ENCODE data around the gene METRN.

METRN gene

DNA sequence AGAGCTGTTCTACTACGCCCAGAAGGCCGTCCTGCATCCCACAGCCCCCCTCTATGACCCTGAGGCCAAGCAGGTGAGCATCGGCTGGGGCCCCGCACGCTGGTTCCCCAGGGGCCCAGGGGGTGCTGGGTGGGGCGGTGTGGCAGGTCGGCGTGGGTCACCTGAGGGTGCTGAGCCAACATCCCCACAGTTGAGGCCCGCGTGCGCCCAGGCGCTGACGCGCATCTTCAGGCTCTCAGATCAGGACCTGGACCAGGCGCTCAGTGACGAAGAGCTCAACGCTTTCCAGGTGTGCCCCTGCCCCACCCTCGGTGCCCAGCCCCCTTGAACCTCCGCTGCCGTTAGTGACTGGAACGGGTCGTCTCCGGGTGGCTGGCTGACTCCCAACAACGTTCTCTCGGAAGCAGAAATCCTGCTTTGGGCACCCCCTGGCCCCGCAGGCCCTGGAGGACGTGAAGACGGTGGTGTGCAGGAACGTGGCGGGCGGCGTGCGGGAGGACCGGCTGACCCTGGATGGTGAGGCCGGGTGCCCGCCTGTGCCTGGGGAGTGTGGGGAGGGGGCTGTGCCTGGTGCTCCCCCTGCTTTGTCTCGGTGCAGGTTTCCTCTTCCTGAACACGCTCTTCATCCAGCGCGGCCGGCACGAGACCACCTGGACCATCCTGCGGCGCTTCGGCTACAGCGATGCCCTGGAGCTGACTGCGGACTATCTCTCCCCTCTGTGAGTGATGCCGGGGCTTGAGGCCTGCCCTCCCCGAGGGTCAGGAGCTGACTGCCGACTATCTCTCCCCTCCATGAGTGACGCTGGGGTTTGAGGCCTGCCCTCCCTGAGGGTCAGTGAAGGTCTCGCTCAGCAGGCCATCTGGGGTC lies 44.2 kb upstream of the METRN start:
- H3K4me3 ChIP-seq (ENCODE audit: low read depth, low read length): no peak overlapping the region
- TF ChIP-seq, protein P1, sequence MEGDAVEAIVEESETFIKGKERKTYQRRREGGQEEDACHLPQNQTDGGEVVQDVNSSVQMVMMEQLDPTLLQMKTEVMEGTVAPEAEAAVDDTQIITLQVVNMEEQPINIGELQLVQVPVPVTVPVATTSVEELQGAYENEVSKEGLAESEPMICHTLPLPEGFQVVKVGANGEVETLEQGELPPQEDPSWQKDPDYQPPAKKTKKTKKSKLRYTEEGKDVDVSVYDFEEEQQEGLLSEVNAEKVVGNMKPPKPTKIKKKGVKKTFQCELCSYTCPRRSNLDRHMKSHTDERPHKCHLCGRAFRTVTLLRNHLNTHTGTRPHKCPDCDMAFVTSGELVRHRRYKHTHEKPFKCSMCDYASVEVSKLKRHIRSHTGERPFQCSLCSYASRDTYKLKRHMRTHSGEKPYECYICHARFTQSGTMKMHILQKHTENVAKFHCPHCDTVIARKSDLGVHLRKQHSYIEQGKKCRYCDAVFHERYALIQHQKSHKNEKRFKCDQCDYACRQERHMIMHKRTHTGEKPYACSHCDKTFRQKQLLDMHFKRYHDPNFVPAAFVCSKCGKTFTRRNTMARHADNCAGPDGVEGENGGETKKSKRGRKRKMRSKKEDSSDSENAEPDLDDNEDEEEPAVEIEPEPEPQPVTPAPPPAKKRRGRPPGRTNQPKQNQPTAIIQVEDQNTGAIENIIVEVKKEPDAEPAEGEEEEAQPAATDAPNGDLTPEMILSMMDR (IDR thresholded peaks at IDR 0.05; ENCODE audit: insufficient read depth, low read depth, low read length, missing control alignments): no peak
- no peak for DNase-seq (ENCODE audit: low read depth)

DNA sequence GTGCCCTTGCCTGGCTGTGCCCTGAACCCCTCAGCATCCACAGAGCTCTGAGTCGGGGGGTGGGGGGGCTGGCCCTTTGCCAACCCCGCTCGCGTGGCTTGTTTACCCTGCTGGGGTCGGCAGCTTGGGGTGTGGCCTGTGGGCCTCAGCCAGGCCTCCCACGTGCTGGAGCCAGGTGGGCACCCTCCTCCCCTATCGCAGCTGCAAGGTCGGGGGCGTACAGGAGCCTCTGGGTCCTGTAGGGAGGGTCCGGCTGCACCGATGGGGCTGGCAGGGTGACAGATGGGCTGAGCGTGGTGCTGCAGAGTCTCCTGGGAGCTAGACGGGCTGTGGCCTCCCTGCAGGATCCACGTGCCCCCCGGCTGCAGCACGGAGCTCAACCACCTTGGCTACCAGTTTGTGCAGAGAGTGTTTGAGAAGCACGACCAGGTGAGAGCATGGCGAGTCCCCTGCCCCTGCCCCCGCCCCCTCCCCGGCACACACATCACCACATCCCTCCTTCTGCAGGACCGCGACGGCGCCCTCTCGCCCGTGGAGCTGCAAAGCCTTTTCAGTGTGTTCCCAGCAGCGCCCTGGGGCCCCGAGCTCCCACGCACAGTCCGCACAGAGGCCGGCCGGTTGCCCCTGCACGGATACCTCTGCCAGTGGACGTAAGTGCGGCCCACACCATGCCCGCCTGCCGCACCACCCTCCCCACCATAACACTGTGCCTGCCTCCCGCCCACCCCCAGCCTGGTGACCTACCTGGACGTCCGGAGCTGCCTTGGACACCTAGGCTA lies 43.4 kb upstream of the METRN start:
- H3K4me3 ChIP-seq (ENCODE audit: low read depth, low read length): no peak overlapping the region
- DNase-seq (ENCODE audit: low read depth): no peak
- TF ChIP-seq, protein P1 (IDR thresholded peaks at IDR 0.05; ENCODE audit: insufficient read depth, low read depth, low read length, missing control alignments): no peak

DNA sequence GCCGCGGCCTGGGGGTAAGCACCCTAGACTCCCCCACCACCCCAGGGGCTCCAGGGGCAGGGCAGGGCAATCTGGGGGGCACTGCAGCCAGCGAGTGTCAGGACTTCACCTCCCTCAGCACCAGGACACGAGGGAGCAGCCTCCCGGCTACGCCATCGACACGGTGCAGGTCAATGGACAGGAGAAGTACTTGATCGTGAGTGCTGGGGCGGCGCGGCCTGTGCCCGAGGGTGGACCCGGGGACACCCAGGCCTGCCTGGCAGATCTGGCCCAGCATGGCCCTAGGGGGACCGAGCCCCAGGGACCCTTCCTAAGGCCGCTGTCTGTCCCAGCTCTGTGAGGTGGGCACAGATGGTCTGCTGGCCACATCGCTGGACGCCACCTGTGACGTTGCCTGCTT lies 42.5 kb upstream of the METRN start:
- H3K4me3 ChIP-seq (ENCODE audit: low read depth, low read length): no peak overlapping the region
- TF ChIP-seq, protein P1 (IDR thresholded peaks at IDR 0.05; ENCODE audit: insufficient read depth, low read depth, low read length, missing control alignments): no peak
- no peak for DNase-seq (ENCODE audit: low read depth)

DNA sequence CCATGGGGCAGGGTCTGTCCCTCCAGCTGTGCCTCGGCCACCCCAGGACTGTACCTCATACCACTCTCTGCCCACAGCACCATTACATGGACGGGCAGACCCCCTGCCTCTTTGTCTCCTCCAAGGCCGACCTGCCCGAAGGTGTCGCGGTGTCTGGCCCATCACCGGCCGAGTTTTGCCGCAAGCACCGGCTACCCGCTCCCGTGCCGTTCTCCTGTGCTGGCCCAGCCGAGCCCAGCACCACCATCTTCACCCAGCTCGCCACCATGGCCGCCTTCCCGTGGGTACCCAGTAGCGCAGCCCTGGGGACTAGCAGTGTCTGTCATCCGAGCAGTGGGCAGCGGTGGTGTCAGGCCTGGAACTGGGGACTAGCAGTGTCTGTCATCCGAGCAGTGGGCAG lies 42.1 kb upstream of the METRN start:
- no peak for DNase-seq (ENCODE audit: low read depth)
- TF ChIP-seq, protein P1 (IDR thresholded peaks at IDR 0.05; ENCODE audit: insufficient read depth, low read depth, low read length, missing control alignments): no peak
- no peak overlapping the region for H3K4me3 ChIP-seq (ENCODE audit: low read depth, low read length)

DNA sequence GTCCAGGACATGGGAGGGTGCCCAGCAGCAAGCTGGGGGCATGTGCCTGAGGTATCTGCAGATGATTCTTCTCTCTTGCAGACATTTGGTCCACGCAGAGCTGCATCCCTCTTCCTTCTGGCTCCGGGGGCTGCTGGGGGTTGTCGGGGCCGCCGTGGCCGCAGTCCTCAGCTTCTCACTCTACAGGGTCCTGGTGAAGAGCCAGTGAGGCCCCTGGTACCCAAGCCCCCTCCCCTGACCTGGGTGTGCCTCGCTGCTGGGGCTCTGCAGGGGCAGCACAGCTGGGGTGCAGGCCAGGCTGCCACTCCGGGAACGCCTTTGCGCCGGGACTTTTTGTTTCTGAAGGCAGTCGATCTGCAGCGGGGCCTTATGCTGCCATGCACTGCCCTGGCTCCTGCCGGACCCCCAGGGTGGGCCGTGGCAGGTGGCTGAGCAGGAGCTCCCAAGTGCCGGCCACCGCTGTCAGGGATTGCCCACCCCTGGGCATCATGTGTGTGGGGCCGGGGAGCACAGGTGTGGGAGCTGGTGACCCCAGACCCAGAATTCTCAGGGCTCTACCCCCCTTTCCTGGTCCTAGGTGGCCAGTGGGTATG lies 41.4 kb upstream of the METRN start:
- no peak overlapping the region for H3K4me3 ChIP-seq (ENCODE audit: low read depth, low read length)
- DNase-seq (ENCODE audit: low read depth): no peak
- TF ChIP-seq, protein P1 (IDR thresholded peaks at IDR 0.05; ENCODE audit: insufficient read depth, low read depth, low read length, missing control alignments): no peak

DNA sequence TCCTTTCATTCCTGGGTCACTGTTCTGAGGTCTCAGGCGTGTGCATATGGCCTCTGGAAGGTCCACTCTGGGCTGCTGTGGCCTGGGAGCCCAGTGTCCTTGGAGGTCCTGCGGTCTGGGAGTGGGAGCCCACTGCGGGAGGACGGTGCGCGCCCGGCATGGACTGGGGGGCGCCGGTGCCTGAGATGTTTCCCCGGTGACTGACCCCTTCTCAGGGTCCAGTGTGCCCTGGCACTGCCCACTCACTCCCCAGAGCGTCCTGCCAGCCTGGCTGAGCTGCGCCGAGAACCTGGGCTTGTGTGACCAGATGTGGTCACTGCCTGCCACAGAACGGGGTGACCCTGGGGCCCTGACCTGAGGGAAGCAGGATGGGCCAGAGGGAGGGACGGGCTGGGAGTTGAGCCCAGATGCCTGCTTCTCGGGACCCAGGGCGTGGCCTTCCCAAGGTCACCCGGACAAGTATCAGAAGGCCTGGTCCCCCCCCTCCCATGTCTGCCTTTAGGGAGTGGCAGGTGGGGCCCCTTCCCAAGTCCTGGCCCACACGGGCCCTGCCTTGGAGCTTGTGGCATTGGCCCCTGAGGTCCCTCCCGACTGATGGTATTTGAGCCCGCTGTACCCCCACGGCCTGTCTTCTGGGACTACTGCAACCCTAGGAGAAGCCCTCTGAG lies 40.6 kb upstream of the METRN start:
- TF ChIP-seq, protein P1 (IDR thresholded peaks at IDR 0.05; ENCODE audit: insufficient read depth, low read depth, low read length, missing control alignments): no peak
- DNase-seq (ENCODE audit: low read depth): no peak
- no peak overlapping the region for H3K4me3 ChIP-seq (ENCODE audit: low read depth, low read length)

Measured in GM12865 (cell line).